Ascending aorta (tissue), 2 donors: ENCODE results near the gene SEH1L. TPM values are rescaled to one million over a fixed set of nuclear protein-coding genes. Genes with fewer than 3 reads are reported as not detected.

Experiments used
- DNase-seq, 2 donors: peaks; one replicate each; pipeline ENCODE4 v3.0.0-alpha.2; 2019; ENCODE audit warnings: low spot score in 2 of 2
- H3K27ac ChIP-seq, 2 donors: fragments of 200-600 bp; sonication (generic); one replicate each; pipeline ENCODE4 v1.5.1; 2016 to 2017; ENCODE audit warnings: mild to moderate bottlenecking in 1 of 2
- H3K27me3 ChIP-seq: fragments of 200-600 bp; sonication (generic); one replicate; pipeline ENCODE4 v1.5.1; 2017
- H3K36me3 ChIP-seq, 2 donors: fragments of 200-600 bp; sonication (generic); one replicate each; pipeline ENCODE4 v1.5.1; 2016
- H3K4me1 ChIP-seq, 2 donors: fragments of 200-600 bp; sonication (generic); one replicate each; pipeline ENCODE4 v1.5.1; 2016 to 2017; ENCODE audit warnings: mild to moderate bottlenecking in 1 of 2
- H3K4me3 ChIP-seq, 2 donors: fragments of 200-600 bp; sonication (generic); one replicate each; pipeline ENCODE4 v1.5.1; 2016 to 2017; ENCODE audit warnings: mild to moderate bottlenecking in 1 of 2
- H3K9me3 ChIP-seq, 2 donors: fragments of 200-600 bp; sonication (generic); one replicate each; pipeline ENCODE4 v1.5.1; 2016
- intact Hi-C: fragments of 100-400 bp; cut with DNase I; formaldehyde crosslinking; loops from one replicate; pipeline ENCODE4 v1.15.1; 2023
- total RNA-seq: library from RNA; depleted of rRNA; stranded (reverse); fragments of >200 nt; gene quantifications from one replicate; pipeline ENCODE4 v1.1.0, GENCODE V29; 2016
- TF ChIP-seq, protein P1 (sequence below), 3 experiments: fragments of 200-600 bp in 2 of 3; fragments of 450-650 bp in 1 of 3; sonication (generic) in 2 of 3; IDR thresholded peaks; one replicate each; pipeline ENCODE4 v1.5.1; 2016 to 2019; ENCODE audit warnings: antibody characterized with exemption in 3 of 3, mild to moderate bottlenecking in 1 of 3, moderate library complexity in 1 of 3

Gene SEH1L
- total RNA-seq, 1 donor from 2014 or later: 16.3 TPM

GRCh38 chr18:12990967-12991820 is 43.4 kb downstream of the SEH1L start, which contains the start of gene CEP192:
TSS of gene CEP192 (plus strand) at chr18:12991362. CDS start at chr18:12999425, 8,063 bp downstream.
- TF ChIP-seq, protein P1, sequence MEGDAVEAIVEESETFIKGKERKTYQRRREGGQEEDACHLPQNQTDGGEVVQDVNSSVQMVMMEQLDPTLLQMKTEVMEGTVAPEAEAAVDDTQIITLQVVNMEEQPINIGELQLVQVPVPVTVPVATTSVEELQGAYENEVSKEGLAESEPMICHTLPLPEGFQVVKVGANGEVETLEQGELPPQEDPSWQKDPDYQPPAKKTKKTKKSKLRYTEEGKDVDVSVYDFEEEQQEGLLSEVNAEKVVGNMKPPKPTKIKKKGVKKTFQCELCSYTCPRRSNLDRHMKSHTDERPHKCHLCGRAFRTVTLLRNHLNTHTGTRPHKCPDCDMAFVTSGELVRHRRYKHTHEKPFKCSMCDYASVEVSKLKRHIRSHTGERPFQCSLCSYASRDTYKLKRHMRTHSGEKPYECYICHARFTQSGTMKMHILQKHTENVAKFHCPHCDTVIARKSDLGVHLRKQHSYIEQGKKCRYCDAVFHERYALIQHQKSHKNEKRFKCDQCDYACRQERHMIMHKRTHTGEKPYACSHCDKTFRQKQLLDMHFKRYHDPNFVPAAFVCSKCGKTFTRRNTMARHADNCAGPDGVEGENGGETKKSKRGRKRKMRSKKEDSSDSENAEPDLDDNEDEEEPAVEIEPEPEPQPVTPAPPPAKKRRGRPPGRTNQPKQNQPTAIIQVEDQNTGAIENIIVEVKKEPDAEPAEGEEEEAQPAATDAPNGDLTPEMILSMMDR (IDR thresholded peaks at IDR 0.05): no peak
- intact Hi-C loops: loop anchor here (1.0 to 5.0 kb wide), 5 partner anchors 43 to 1010 kb away; partner anchors contain the start of genes FAM210A, IMPA2, PTPN2 and RNMT

GRCh38 chr18:12991821-12992179 is 44.0 kb downstream of the SEH1L start:
- H3K9me3 ChIP-seq: no peaks in the 10 kb centered on the region
- H3K27me3 ChIP-seq: no peaks in the 10 kb centered on the region
- peak overlapping the region; percentile 73 to 80 for H3K27ac ChIP-seq
- no peak for DNase-seq
- TF ChIP-seq, protein P1 (IDR thresholded peaks at IDR 0.05): no peak
- H3K36me3 ChIP-seq: no peaks in the 10 kb centered on the region
- peaks cover 0 to 9% of the 10 kb centered on the region in 2 donors for H3K4me1 ChIP-seq
- peak overlapping the region; percentile 61 to 87 for H3K4me3 ChIP-seq
- intact Hi-C loops: loop anchor here (1.0 to 5.0 kb wide), 5 partner anchors 43 to 1011 kb away; partner anchors contain the start of genes FAM210A, IMPA2, PTPN2 and RNMT

More at GRCh38 chr18:12990967-12991820, 43.4 kb downstream of the SEH1L start, which contains the start of gene CEP192:
- no peaks in the 10 kb centered on the region for H3K9me3 ChIP-seq
- DNase-seq: peak; percentile 92 to 99
- no peaks in the 10 kb centered on the region for H3K36me3 ChIP-seq
- H3K27ac ChIP-seq: peak within 1 kb of the TSS; percentile 73 to 80
- peak within 1 kb of the TSS; percentile 61 to 87 for H3K4me3 ChIP-seq
- H3K27me3 ChIP-seq: no peaks in the 10 kb centered on the region
- peaks cover 0 to 9% of the 10 kb centered on the region in 2 donors for H3K4me1 ChIP-seq

DNA sequence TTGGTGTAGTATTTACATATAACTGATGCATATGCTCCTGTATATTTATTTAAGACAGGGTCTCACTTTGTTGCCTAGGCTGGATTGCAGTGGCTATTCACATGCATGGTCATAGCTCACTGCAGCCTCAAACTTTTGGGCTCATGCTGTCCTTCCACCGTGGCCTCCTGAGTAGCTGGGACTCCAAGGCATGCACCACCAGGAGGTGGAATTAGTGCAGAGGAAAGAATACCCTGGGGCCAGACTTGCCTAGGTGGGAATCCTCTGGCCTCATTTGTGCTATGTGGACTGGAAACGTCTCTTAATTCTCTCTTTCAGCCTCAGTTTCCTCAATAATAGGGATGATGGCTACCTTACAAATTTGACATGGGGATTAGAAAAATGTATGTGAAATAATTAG is 45.6 kb downstream of the SEH1L start:
- no peak overlapping the region for H3K4me3 ChIP-seq
- TF ChIP-seq, protein P1 (IDR thresholded peaks at IDR 0.05): no peak
- intact Hi-C loops: loop anchor here (5.0 kb wide), 1 partner anchor 266 kb away; no protein-coding TSS in a partner anchor
- no peaks in the 10 kb centered on the region for H3K27me3 ChIP-seq
- H3K36me3 ChIP-seq: no peaks in the 10 kb centered on the region
- DNase-seq: no peak
- H3K9me3 ChIP-seq: no peaks in the 10 kb centered on the region
- H3K27ac ChIP-seq: no peak overlapping the region
- H3K4me1 ChIP-seq: peaks cover 0 to 9% of the 10 kb centered on the region in 2 donors

- intact Hi-C loops: no loop called here
- Histone ChIP-seq H3K27ac (no peak overlapping the region), H3K27me3 (no peaks in the 10 kb centered on the region), H3K9me3 (no peaks in the 10 kb centered on the region), H3K4me3 (no peak overlapping the region), H3K36me3 (peaks cover 0 to 4% of the 10 kb centered on the region in 2 donors), H3K4me1 (peaks cover 0 to 8% of the 10 kb centered on the region in 2 donors)
- TF ChIP-seq, protein P1 (IDR thresholded peaks at IDR 0.05): no peak
- DNase-seq: no peak
Observed at GRCh38 chr18:12995424-12995823, 47.6 kb downstream of the SEH1L start.

DNA sequence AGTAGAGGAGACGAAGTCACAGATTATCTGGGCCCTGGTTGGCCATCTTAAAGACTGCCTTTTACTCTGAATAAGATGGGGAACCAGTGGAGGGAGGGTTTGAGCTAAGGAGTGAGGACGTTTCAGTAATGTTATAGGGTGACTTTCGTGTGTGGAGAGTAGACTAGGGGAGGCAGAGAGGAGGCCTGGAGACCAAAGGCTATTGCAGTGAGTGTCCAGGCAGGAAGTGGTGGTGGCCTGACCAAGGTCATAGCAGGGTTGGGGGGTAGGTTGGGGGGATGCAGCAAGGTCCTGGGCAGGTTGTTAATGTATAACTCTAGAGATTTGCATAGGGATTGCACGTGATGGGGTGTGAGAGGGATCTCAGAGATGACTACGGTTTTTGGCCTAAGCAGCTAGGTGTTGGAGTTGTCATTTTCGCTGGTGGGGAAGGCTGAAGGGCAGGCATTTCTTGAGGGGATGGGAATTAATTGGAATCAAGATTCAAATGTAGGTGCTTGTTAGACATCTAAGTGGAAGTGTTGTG is 48.2 kb downstream of the SEH1L start:
- TF ChIP-seq, protein P1 (IDR thresholded peaks at IDR 0.05): no peak
- Histone ChIP-seq H3K9me3 (no peaks in the 10 kb centered on the region), H3K27me3 (no peaks in the 10 kb centered on the region), H3K36me3 (peaks cover under 1 to 9% of the 10 kb centered on the region in 2 donors), H3K4me3 (no peak overlapping the region), H3K27ac (no peak overlapping the region), H3K4me1 (peaks cover 0 to 6% of the 10 kb centered on the region in 2 donors)
- intact Hi-C loops: no loop called here
- no peak for DNase-seq
